PFSK-1 (cell line): ENCODE measurements around the gene HSD17B12.

Experiments used
- FOXP2 ChIP-seq: optimal IDR thresholded peaks from 2 replicates; pipeline ENCODE3; 2011; ENCODE audit warnings: borderline replicate concordance, control low read depth, inconsistent platforms; ENCODE audit not compliant: insufficient read depth; ENCODE audit errors: extremely low read length, extremely low read depth
- POLR2AphosphoS5 ChIP-seq: IDR thresholded peaks from 2 replicates; pipeline ENCODE4 v1.6.1; 2012; ENCODE audit warnings: low read depth, mild to moderate bottlenecking, control low read depth, low read length, moderate library complexity
- REST ChIP-seq, 2 experiments: IDR thresholded peaks; 2 replicates each; pipeline versions ENCODE4 v1.6.1 to v1.8.0; 2011 to 2012; ENCODE audit warnings: low read depth in 2 of 2, low read length in 2 of 2, control low read depth in 1 of 2, inconsistent platforms in 1 of 2, mild to moderate bottlenecking in 1 of 2, moderate library complexity in 1 of 2; ENCODE audit not compliant: insufficient read depth in 1 of 2
- SIN3A ChIP-seq: IDR thresholded peaks from 2 replicates; pipeline ENCODE4 v1.6.1; 2012; ENCODE audit warnings: mild to moderate bottlenecking, low read length, moderate library complexity, borderline replicate concordance; ENCODE audit not compliant: insufficient read depth
- TAF1 ChIP-seq: IDR thresholded peaks from 2 replicates; pipeline ENCODE4 v1.6.1; 2012; ENCODE audit warnings: low read length, control low read depth, borderline replicate concordance; ENCODE audit not compliant: insufficient read depth

GRCh38 chr11:43765194-43765593 lies 84.7 kb downstream of the HSD17B12 start:
- TF ChIP-seq POLR2AphosphoS5 (no peak), TAF1 (no peak), REST (IDR thresholded peaks at IDR 0.05; ENCODE audit: insufficient read depth in 1 of 2, low read depth in 2 of 2, low read length in 2 of 2) (no peak), SIN3A (no peak), FOXP2 (no peak)
